Gastrocnemius medialis (tissue), 4 donors: ENCODE data around the gene TTN.

Experiments
- POLR2A ChIP-seq, 2 donors: fragments of 450-650 bp; IDR thresholded peaks; one replicate each; pipeline ENCODE4 v1.6.1; 2017; ENCODE audit warnings: antibody characterized with exemption in 2 of 2, mild to moderate bottlenecking in 2 of 2, moderate library complexity in 2 of 2
- TF ChIP-seq, protein P1 (sequence below), 5 experiments: fragments of 450-650 bp in 3 of 5; fragments of 200-600 bp in 2 of 5; sonication (generic) in 2 of 5; IDR thresholded peaks in 4 of 5; conservative IDR thresholded peaks in 1 of 5; 1 replicate in 4 of 5; 2 replicates in 1 of 5; pipeline ENCODE4 v1.5.1; 2016 to 2019; ENCODE audit warnings: antibody characterized with exemption in 5 of 5, mild to moderate bottlenecking in 3 of 5, moderate library complexity in 3 of 5

- TF ChIP-seq, protein P1, sequence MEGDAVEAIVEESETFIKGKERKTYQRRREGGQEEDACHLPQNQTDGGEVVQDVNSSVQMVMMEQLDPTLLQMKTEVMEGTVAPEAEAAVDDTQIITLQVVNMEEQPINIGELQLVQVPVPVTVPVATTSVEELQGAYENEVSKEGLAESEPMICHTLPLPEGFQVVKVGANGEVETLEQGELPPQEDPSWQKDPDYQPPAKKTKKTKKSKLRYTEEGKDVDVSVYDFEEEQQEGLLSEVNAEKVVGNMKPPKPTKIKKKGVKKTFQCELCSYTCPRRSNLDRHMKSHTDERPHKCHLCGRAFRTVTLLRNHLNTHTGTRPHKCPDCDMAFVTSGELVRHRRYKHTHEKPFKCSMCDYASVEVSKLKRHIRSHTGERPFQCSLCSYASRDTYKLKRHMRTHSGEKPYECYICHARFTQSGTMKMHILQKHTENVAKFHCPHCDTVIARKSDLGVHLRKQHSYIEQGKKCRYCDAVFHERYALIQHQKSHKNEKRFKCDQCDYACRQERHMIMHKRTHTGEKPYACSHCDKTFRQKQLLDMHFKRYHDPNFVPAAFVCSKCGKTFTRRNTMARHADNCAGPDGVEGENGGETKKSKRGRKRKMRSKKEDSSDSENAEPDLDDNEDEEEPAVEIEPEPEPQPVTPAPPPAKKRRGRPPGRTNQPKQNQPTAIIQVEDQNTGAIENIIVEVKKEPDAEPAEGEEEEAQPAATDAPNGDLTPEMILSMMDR (IDR thresholded peaks at IDR 0.05 in 4 of 5, conservative IDR thresholded peaks at IDR 0.05 in 1 of 5): no peak
- TF ChIP-seq POLR2A (IDR thresholded peaks at IDR 0.05): no peak
Observed at GRCh38 chr2:178579006-178579405, 228.2 kb downstream of the TTN start.
